Tibial artery (tissue), 4 donors: Measurements from ENCODE around the gene SYNE1.
A peak's percentile ranks its signal among the peaks of the same experiment; 100 is the strongest.

ENCODE experiments used
- DNase-seq, 2 donors: peaks; one replicate each; pipeline ENCODE4 v3.0.0-alpha.2; 2019
- H3K27ac ChIP-seq, 2 donors: fragments of 200-600 bp; sonication (generic) in 1 of 2; 1 replicate in 1 of 2; 2 replicates in 1 of 2; pipeline ENCODE4 v1.5.1; 2018 to 2019; ENCODE audit warnings: mild to moderate bottlenecking in 1 of 2
- H3K27me3 ChIP-seq, 2 donors: fragments of 200-600 bp; sonication (generic) in 1 of 2; one replicate each; pipeline versions ENCODE4 v1.5.1 to v1.6.0; 2016 to 2019
- H3K36me3 ChIP-seq, 3 donors: fragments of 200-600 bp; sonication (generic) in 2 of 3; one replicate each; pipeline ENCODE4 v1.5.1; 2016 to 2019; ENCODE audit warnings: mild to moderate bottlenecking in 2 of 3
- H3K4me1 ChIP-seq, 4 donors: fragments of 200-600 bp; sonication (generic) in 2 of 4; 1 replicate in 3 of 4; 2 replicates in 1 of 4; pipeline ENCODE4 v1.5.1; 2016 to 2019
- H3K4me3 ChIP-seq, 2 donors: fragments of 200-600 bp; sonication (generic) in 1 of 2; 1 replicate in 1 of 2; 2 replicates in 1 of 2; pipeline ENCODE4 v1.5.1; 2018 to 2019; ENCODE audit warnings: mild to moderate bottlenecking in 2 of 2
- H3K9me3 ChIP-seq, 3 donors: fragments of 200-600 bp; sonication (generic) in 1 of 3; one replicate each; pipeline ENCODE4 v1.5.1; 2016 to 2019
- CTCF ChIP-seq, 2 experiments: fragments of 200-600 bp in 1 of 2; fragments of 450-650 bp in 1 of 2; IDR thresholded peaks; one replicate each; pipeline ENCODE4 v1.5.1; 2017 to 2019; ENCODE audit warnings: antibody characterized with exemption in 2 of 2, mild to moderate bottlenecking in 1 of 2, moderate library complexity in 1 of 2
- intact Hi-C: fragments of 100-400 bp; cut with DNase I; formaldehyde crosslinking; loops from one replicate; pipeline ENCODE4 v1.15.0; 2023; ENCODE audit warnings: low total_unique reads

Gene SYNE1

GRCh38 chr6:152642578-152643375 lies 5.6 kb upstream of the SYNE1 start:
- peak in 1 of 2 experiments; percentile 37 for TF ChIP-seq CTCF (IDR thresholded peaks at IDR 0.05)
- H3K27ac ChIP-seq, result no peak overlapping the region
- no peaks in the 10 kb centered on the region for H3K4me1 ChIP-seq
- no peaks in the 10 kb centered on the region for H3K27me3 ChIP-seq
- peak; percentile 29 to 65 for DNase-seq
- H3K9me3 ChIP-seq, result no peaks in the 10 kb centered on the region
- intact Hi-C loops, result no loop called here
- no peaks in the 10 kb centered on the region for H3K36me3 ChIP-seq
- no peak overlapping the region for H3K4me3 ChIP-seq

- H3K4me3 ChIP-seq, result peak overlapping the region; percentile 57 to 61
- TF ChIP-seq CTCF (IDR thresholded peaks at IDR 0.05), result no peak
- intact Hi-C loops, result no loop called here
- H3K4me1 ChIP-seq, result peaks cover 0 to 15% (median 7%) of the 10 kb centered on the region in 4 donors
- H3K27ac ChIP-seq, result peak overlapping the region in 1 of 2 donors; percentile 17
- no peaks in the 10 kb centered on the region for H3K27me3 ChIP-seq
- peak in 1 of 2 donors; percentile 65 for DNase-seq
- no peaks in the 10 kb centered on the region for H3K36me3 ChIP-seq
- H3K9me3 ChIP-seq, result no peaks in the 10 kb centered on the region
Measured at GRCh38 chr6:152636609-152637295, 410 bp downstream of the SYNE1 start.

GRCh38 chr6:152636021-152636608 lies 1.0 kb downstream of the SYNE1 start:
- H3K4me3 ChIP-seq, result peak overlapping the region; percentile 57 to 61
- H3K4me1 ChIP-seq, result peaks cover 0 to 15% (median 7%) of the 10 kb centered on the region in 4 donors
- no peak for DNase-seq
- no peaks in the 10 kb centered on the region for H3K36me3 ChIP-seq
- no peak for TF ChIP-seq CTCF (IDR thresholded peaks at IDR 0.05)
- H3K9me3 ChIP-seq, result no peaks in the 10 kb centered on the region
- intact Hi-C loops, result no loop called here
- H3K27ac ChIP-seq, result peak overlapping the region in 1 of 2 donors; percentile 17
- H3K27me3 ChIP-seq, result no peaks in the 10 kb centered on the region

GRCh38 chr6:152634773-152635172 lies 2.4 kb downstream of the SYNE1 start:
- Histone ChIP-seq H3K4me3 (no peak overlapping the region), H3K36me3 (no peaks in the 10 kb centered on the region), H3K27me3 (no peaks in the 10 kb centered on the region), H3K4me1 (peaks cover 0 to 15% (median 7%) of the 10 kb centered on the region in 4 donors), H3K27ac (no peak overlapping the region), H3K9me3 (no peaks in the 10 kb centered on the region)
- DNase-seq, result no peak
- intact Hi-C loops, result no loop called here
- TF ChIP-seq CTCF (IDR thresholded peaks at IDR 0.05), result no peak

- intact Hi-C loops, result no loop called here
- no peak overlapping the region for H3K27ac ChIP-seq
- no peak for DNase-seq
- H3K4me3 ChIP-seq, result no peak overlapping the region
- no peak for TF ChIP-seq CTCF (IDR thresholded peaks at IDR 0.05)
- no peaks in the 10 kb centered on the region for H3K9me3 ChIP-seq
- no peaks in the 10 kb centered on the region for H3K27me3 ChIP-seq
- no peaks in the 10 kb centered on the region for H3K36me3 ChIP-seq
- H3K4me1 ChIP-seq, result peaks cover 0 to 11% (median 6%) of the 10 kb centered on the region in 4 donors
Measured at GRCh38 chr6:152632121-152632782, 4.9 kb downstream of the SYNE1 start.
